ENCODE measurements around the gene RASGRP2.

Gene RASGRP2

GRCh38 chr11:64765851-64766665 lies 22.1 kb upstream of the RASGRP2 start:
- H3K4me3 ChIP-seq (ENCODE audit: low read length) = no peak overlapping the region
- no peaks in the 10 kb centered on the region for H3K27me3 ChIP-seq (ENCODE audit: insufficient read depth, low read length)
- peaks cover 32% of the 10 kb centered on the region for H3K4me1 ChIP-seq (ENCODE audit: insufficient read depth, low read length)
- H3K9me3 ChIP-seq (ENCODE audit: low read length) = no peaks in the 10 kb centered on the region
- H2AFZ ChIP-seq (ENCODE audit: low read depth, low read length) = no peak overlapping the region
- peaks cover 75% of the 10 kb centered on the region for H3K36me3 ChIP-seq (ENCODE audit: insufficient read depth, low read length)

- Histone ChIP-seq H3K9me3 (ENCODE audit: low read length) (no peaks in the 10 kb centered on the region), H3K4me3 (ENCODE audit: low read length) (no peak overlapping the region), H2AFZ (ENCODE audit: low read depth, low read length) (no peak overlapping the region), H3K27me3 (ENCODE audit: insufficient read depth, low read length) (no peaks in the 10 kb centered on the region), H3K36me3 (ENCODE audit: insufficient read depth, low read length) (peaks cover 68% of the 10 kb centered on the region), H3K4me1 (ENCODE audit: insufficient read depth, low read length) (peaks cover 39% of the 10 kb centered on the region)
Observed at GRCh38 chr11:64765291-64765850, 21.4 kb upstream of the RASGRP2 start.

- Histone ChIP-seq H3K36me3 (ENCODE audit: insufficient read depth, low read length) (peaks cover 62% of the 10 kb centered on the region), H3K9me3 (ENCODE audit: low read length) (no peaks in the 10 kb centered on the region), H3K4me3 (ENCODE audit: low read length) (no peak overlapping the region), H2AFZ (ENCODE audit: low read depth, low read length) (no peak overlapping the region), H3K4me1 (ENCODE audit: insufficient read depth, low read length) (peaks cover 45% of the 10 kb centered on the region), H3K27me3 (ENCODE audit: insufficient read depth, low read length) (no peaks in the 10 kb centered on the region)
Observed at GRCh38 chr11:64764753-64765152, 20.8 kb upstream of the RASGRP2 start.

GRCh38 chr11:64764040-64764611 lies 20.2 kb upstream of the RASGRP2 start:
- Histone ChIP-seq H3K36me3 (ENCODE audit: insufficient read depth, low read length) (peaks cover 56% of the 10 kb centered on the region), H3K4me1 (ENCODE audit: insufficient read depth, low read length) (peaks cover 51% of the 10 kb centered on the region), H3K4me3 (ENCODE audit: low read length) (no peak overlapping the region), H3K27me3 (ENCODE audit: insufficient read depth, low read length) (no peaks in the 10 kb centered on the region), H2AFZ (ENCODE audit: low read depth, low read length) (no peak overlapping the region), H3K9me3 (ENCODE audit: low read length) (no peaks in the 10 kb centered on the region)

GRCh38 chr11:64763526-64764039 lies 19.6 kb upstream of the RASGRP2 start:
- Histone ChIP-seq H3K4me1 (ENCODE audit: insufficient read depth, low read length) (peaks cover 54% of the 10 kb centered on the region), H3K4me3 (ENCODE audit: low read length) (no peak overlapping the region), H2AFZ (ENCODE audit: low read depth, low read length) (no peak overlapping the region), H3K36me3 (ENCODE audit: insufficient read depth, low read length) (peaks cover 50% of the 10 kb centered on the region), H3K9me3 (ENCODE audit: low read length) (no peaks in the 10 kb centered on the region), H3K27me3 (ENCODE audit: insufficient read depth, low read length) (no peaks in the 10 kb centered on the region)

- Histone ChIP-seq H3K27me3 (ENCODE audit: insufficient read depth, low read length) (no peaks in the 10 kb centered on the region), H3K36me3 (ENCODE audit: insufficient read depth, low read length) (peaks cover 44% of the 10 kb centered on the region), H3K4me3 (ENCODE audit: low read length) (no peak overlapping the region), H3K4me1 (ENCODE audit: insufficient read depth, low read length) (peaks cover 54% of the 10 kb centered on the region), H3K9me3 (ENCODE audit: low read length) (no peaks in the 10 kb centered on the region), H2AFZ (ENCODE audit: low read depth, low read length) (no peak overlapping the region)
Observed at GRCh38 chr11:64762674-64763525, 19.0 kb upstream of the RASGRP2 start.

GRCh38 chr11:64762277-64762673 lies 18.3 kb upstream of the RASGRP2 start:
- Histone ChIP-seq H3K4me3 (ENCODE audit: low read length) (no peak overlapping the region), H3K9me3 (ENCODE audit: low read length) (no peaks in the 10 kb centered on the region), H3K27me3 (ENCODE audit: insufficient read depth, low read length) (no peaks in the 10 kb centered on the region), H3K4me1 (ENCODE audit: insufficient read depth, low read length) (peaks cover 54% of the 10 kb centered on the region), H2AFZ (ENCODE audit: low read depth, low read length) (no peak overlapping the region), H3K36me3 (ENCODE audit: insufficient read depth, low read length) (peaks cover 37% of the 10 kb centered on the region)

GRCh38 chr11:64760759-64761420 lies 16.9 kb upstream of the RASGRP2 start:
- peaks cover 54% of the 10 kb centered on the region for H3K4me1 ChIP-seq (ENCODE audit: insufficient read depth, low read length)
- H3K9me3 ChIP-seq (ENCODE audit: low read length) = no peaks in the 10 kb centered on the region
- peaks cover 27% of the 10 kb centered on the region for H3K36me3 ChIP-seq (ENCODE audit: insufficient read depth, low read length)
- no peak overlapping the region for H3K4me3 ChIP-seq (ENCODE audit: low read length)
- H3K27me3 ChIP-seq (ENCODE audit: insufficient read depth, low read length) = no peaks in the 10 kb centered on the region
- no peak overlapping the region for H2AFZ ChIP-seq (ENCODE audit: low read depth, low read length)

- Histone ChIP-seq H3K36me3 (ENCODE audit: insufficient read depth, low read length) (peaks cover 21% of the 10 kb centered on the region), H2AFZ (ENCODE audit: low read depth, low read length) (no peak within 1 kb of the TSS), H3K4me3 (ENCODE audit: low read length) (no peak within 1 kb of the TSS), H3K9me3 (ENCODE audit: low read length) (no peaks in the 10 kb centered on the region), H3K4me1 (ENCODE audit: insufficient read depth, low read length) (peaks cover 49% of the 10 kb centered on the region), H3K27me3 (ENCODE audit: insufficient read depth, low read length) (no peaks in the 10 kb centered on the region)
Observed at GRCh38 chr11:64759722-64760719, 16.1 kb upstream of the RASGRP2 start, which contains the start of gene PYGM. PYGM (minus strand) TSS chr11:64759974; CDS start chr11:64759898, 76 bp downstream.

GRCh38 chr11:64759131-64759721 lies 15.3 kb upstream of the RASGRP2 start:
- Histone ChIP-seq H3K4me1 (ENCODE audit: insufficient read depth, low read length) (peaks cover 41% of the 10 kb centered on the region), H2AFZ (ENCODE audit: low read depth, low read length) (no peak overlapping the region), H3K27me3 (ENCODE audit: insufficient read depth, low read length) (no peaks in the 10 kb centered on the region), H3K36me3 (ENCODE audit: insufficient read depth, low read length) (peaks cover 13% of the 10 kb centered on the region), H3K4me3 (ENCODE audit: low read length) (no peak overlapping the region), H3K9me3 (ENCODE audit: low read length) (no peaks in the 10 kb centered on the region)

- H3K4me3 ChIP-seq (ENCODE audit: low read length) = no peak overlapping the region
- H3K9me3 ChIP-seq (ENCODE audit: low read length) = no peaks in the 10 kb centered on the region
- peaks cover 33% of the 10 kb centered on the region for H3K4me1 ChIP-seq (ENCODE audit: insufficient read depth, low read length)
- H2AFZ ChIP-seq (ENCODE audit: low read depth, low read length) = no peak overlapping the region
- no peaks in the 10 kb centered on the region for H3K27me3 ChIP-seq (ENCODE audit: insufficient read depth, low read length)
- peaks cover 7% of the 10 kb centered on the region for H3K36me3 ChIP-seq (ENCODE audit: insufficient read depth, low read length)
Observed at GRCh38 chr11:64758330-64759079, 14.6 kb upstream of the RASGRP2 start.
